HG02970 (cell line): Measurements from ENCODE around the gene ARHGAP9.

Experiments
- ATAC-seq: cut with Tn5 transposase; IDR thresholded peaks from one replicate; pipeline ENCODE4 v1.9.1; 2021; ENCODE audit warnings: mild to moderate bottlenecking, moderate library complexity, moderate number of reproducible peaks; ENCODE audit not compliant: unreplicated experiment, low FRiP score

ARHGAP9 gene

GRCh38 chr12:57461276-57461916, 18.3 kb downstream of the ARHGAP9 start:
- no peak for ATAC-seq

- ATAC-seq: no peak
These were observed 18.8 kb downstream of the ARHGAP9 start for GRCh38 chr12:57460841-57461275.

- no peak for ATAC-seq
These were observed 19.2 kb downstream of the ARHGAP9 start for GRCh38 chr12:57460468-57460784.

DNA sequence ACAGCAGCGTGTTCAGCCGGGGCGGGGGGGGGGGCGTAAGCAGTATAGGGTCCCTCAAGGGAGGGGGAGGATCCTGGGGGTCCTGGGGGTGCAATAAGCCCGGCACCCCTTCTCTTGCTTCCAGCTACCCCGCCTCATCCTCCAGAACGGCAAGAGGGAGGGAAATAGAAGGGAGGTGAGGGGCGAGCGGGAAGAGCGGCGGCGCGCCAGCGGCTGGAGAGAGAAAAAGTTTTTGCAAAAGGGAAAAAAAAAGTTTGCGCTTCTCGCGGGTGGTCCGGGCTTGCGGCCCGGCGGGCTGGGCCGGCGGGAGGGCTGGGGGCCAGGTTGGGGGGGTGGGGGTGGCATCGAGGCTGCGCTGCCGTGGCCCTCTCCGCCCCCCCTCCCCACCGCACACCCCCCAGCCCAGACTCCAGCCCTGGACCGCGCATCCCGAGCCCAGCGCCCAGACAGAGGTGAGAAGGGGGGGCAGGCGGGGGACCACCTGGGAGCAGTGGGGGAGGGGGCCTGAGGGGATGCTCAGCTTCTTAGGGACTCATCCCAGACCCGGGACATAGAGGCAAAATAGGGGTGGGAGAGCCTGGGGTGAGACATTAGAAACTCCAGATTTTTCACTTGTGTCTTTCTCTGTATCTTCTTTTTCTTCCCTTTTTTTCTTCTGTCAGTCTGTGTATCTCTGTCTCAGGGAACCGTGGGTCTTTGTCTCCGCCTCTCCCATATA, 19.8 kb downstream of the ARHGAP9 start, which contains the start of gene GLI1:
TSS of gene GLI1 (plus strand) at position 36 of the 718 bp plus-strand sequence. CDS start 3,907 bp downstream, outside the sequence.
- ATAC-seq: no peak

DNA sequence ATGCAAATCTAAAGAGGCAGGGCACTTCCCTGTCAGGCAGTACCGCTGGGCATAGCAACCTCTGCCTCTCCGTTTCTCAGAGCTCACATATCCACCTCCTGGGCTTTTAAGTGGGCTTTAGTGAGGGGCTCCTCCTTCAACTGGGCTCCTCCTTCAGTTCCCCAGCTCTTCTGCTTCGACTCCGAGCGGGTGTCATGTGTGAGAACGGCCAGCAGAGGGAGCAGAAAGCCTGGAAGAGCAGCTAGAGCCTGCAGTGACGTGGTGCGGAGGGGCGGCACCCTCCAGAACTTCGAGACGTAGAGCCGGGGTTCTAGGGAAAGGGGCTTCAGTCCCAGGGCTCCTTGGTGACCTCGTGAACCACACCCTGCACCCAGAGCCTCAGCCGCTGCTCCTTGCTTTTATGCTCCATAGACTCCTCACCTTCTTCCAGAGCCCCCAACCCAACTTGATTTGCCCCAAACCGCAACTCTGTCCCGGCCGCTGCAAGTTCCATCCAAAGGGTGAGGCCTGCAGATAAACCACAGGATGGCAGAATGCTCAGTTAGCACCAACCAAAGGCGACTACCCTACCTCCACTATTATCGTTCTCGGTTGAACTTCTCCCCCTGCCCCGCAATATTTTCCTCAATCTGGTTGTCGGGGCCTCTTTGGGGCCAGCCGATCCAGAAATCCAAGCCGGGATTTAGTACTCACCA, 20.5 kb downstream of the ARHGAP9 start:
- no peak for ATAC-seq

- ATAC-seq: no peak
These were observed 21.0 kb downstream of the ARHGAP9 start for GRCh38 chr12:57458665-57459054.

- no peak for ATAC-seq
These were observed 22.8 kb downstream of the ARHGAP9 start for GRCh38 chr12:57456737-57457490.

DNA sequence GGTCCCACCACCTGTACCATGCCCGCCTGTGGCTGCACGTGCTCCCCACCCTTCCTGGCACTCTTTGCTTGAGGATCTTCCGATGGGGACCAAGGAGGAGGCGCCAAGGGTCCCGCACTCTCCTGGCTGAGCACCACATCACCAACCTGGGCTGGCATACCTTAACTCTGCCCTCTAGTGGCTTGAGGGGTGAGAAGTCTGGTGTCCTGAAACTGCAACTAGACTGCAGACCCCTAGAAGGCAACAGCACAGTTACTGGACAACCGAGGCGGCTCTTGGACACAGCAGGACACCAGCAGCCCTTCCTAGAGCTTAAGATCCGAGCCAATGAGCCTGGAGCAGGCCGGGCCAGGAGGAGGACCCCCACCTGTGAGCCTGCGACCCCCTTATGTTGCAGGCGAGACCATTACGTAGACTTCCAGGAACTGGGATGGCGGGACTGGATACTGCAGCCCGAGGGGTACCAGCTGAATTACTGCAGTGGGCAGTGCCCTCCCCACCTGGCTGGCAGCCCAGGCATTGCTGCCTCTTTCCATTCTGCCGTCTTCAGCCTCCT, 23.4 kb downstream of the ARHGAP9 start:
- ATAC-seq: no peak

DNA sequence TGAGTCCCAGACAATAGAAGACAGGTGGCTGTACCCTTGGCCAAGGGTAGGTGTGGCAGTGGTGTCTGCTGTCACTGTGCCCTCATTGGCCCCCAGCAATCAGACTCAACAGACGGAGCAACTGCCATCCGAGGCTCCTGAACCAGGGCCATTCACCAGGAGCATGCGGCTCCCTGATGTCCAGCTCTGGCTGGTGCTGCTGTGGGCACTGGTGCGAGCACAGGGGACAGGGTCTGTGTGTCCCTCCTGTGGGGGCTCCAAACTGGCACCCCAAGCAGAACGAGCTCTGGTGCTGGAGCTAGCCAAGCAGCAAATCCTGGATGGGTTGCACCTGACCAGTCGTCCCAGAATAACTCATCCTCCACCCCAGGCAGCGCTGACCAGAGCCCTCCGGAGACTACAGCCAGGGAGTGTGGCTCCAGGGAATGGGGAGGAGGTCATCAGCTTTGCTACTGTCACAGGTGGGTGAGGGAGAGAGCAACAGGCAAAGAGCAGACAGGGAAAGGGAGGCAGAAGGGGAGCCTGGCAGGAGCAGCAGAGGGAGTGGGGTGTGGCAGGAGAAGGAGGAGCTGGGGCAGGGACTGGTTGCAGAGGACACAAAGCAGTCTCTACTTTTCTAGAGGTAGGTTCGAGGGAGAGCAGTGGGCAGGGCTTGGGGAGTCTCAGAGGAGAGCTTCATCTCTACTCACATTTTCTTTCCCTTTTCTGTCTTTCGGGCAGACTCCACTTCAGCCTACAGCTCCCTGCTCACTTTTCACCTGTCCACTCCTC, 24.1 kb downstream of the ARHGAP9 start:
- no peak for ATAC-seq

DNA sequence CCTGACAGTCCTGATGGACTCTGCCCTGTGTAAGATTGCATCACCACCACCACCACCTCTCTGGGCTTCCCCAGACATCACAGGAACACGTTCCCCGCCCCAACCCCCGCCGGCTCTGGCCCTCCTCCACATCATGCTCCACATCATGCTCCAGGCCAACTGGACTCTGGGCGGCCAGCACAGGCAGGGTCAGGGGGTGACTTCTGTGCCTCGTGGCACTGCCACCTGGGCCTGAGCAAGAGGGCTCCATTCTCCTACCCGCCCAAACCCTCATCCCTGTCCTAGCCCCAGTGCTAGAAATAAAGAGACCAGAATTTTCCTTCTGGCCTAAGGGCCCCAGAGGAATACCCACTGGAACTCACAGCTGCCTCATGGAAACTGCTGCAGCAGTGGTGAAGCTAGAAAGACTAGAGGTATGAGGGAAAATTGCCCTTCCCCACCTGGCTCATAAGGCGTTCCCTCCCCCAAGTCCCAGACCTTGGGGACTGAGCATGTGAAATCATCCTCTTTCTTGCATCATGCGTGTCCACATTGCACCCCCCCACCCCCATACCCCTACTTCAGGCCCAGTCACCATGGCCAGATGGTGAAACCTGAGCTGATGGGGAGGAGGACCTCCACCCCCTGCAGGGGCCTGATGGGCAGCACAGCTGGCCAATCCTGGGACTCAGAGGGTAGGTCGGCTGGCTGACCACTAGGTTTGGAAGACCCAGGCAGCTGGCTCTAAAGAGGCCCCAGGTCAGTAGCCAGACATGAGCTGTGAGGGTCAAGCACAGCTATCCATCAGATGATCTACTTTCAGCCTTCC, 24.9 kb downstream of the ARHGAP9 start, which contains the start of gene INHBE:
TSS of gene INHBE (plus strand) at position 742 of the 808 bp plus-strand sequence. CDS start 230 bp downstream, outside the sequence.
- no peak for ATAC-seq

DNA sequence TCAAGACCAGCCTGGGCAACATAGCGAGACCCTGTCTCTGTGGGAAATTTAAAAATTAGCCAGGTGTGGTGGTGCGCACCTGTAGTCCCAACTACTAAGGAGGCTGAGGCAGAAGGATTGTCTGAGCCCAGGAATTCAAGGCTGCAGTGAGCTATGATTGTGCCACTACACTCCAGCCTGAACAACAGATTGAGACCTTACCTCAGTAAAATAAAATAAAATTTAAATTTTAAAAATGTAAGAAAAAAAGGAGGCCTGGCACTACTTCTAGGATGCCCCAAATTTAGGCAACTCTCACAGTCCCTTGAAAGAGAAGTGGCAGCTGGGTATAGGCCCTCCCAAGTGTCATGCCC, 25.5 kb downstream of the ARHGAP9 start:
- ATAC-seq: no peak

DNA sequence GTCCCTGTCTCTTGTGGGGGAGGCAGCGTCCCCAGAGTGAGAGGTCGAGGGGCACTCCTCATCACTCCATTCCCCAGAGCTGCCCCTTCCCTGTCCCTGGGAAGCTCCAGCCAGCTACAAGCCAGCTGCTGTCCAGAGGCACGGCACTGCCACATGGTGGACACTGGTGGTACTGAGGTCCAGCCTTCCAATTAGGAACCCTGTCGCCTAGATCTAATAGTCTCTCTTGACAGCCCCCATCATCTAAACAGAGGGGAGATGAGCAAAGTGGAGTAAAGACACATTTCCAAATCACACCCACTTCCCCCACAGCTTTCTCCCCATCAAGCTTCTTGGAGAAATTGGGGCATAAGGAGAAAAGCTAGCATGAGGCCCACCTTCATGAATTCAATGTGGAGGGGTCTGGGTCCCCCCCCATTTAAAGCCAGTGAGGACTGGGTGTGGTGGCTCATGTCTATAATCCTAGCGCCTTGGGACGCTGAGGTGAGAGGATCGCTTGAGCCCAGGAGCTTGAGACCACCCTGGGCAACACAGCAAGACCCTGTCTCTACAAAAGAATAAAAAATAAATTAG, 26.6 kb downstream of the ARHGAP9 start:
- ATAC-seq: no peak

GRCh38 chr12:57452181-57452936, 27.3 kb downstream of the ARHGAP9 start:
- ATAC-seq: no peak

GRCh38 chr12:57451233-57451778, 28.4 kb downstream of the ARHGAP9 start:
- ATAC-seq: no peak

- no peak for ATAC-seq
These were observed 29.6 kb downstream of the ARHGAP9 start for GRCh38 chr12:57450057-57450456.

DNA sequence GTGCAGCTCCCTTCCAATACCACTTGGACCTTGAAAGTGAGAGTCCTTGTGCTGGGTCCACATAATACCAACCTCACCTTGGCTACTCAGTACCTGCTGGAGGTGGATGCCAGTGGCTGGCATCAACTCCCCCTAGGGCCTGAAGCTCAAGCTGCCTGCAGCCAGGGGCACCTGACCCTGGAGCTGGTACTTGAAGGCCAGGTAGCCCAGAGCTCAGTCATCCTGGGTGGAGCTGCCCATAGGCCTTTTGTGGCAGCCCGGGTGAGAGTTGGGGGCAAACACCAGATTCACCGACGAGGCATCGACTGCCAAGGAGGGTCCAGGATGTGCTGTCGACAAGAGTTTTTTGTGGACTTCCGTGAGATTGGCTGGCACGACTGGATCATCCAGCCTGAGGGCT, 30.3 kb downstream of the ARHGAP9 start:
- no peak for ATAC-seq

DNA sequence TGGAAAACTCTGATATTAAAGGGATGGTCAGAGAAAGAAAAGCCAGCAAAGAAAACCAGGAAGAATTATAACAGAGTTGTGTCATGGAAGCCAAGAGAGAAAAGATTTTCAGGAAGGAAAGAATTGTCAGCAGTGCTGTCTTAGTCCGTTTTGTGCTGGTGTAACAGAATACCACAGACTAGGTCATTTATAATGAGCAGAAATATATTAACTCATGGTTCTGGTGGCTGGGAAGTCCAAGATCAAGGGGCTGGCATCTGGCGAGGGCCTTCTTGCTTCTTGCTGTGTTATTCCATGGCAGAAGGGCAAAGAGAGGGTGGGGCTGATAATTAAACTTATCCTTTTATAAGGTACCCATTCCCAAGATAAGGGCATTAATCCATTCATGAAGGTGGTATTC, 31.0 kb downstream of the ARHGAP9 start:
- ATAC-seq: no peak
